GM23338 (cell line): ENCODE data around the gene CXXC5.

ENCODE experiments used
- CTCF ChIP-seq, 2 experiments: fragments of 200-600 bp in 1 of 2; sonication (generic) in 1 of 2; conservative IDR thresholded peaks; 2 replicates each; pipeline versions ENCODE4 v1.5.1 to v1.6.1; 2016 to 2017; ENCODE audit warnings: antibody characterized with exemption in 2 of 2, low read depth in 2 of 2, mild to moderate bottlenecking in 2 of 2, moderate library complexity in 1 of 2
- ETS1 ChIP-seq: IDR thresholded peaks from 2 replicates; pipeline ENCODE4 v1.6.1; 2016; ENCODE audit warnings: antibody characterized with exemption
- EZH2 ChIP-seq: fragments of 200-600 bp; sonication (generic); IDR thresholded peaks from one replicate; pipeline ENCODE4 v1.8.0; 2017; ENCODE audit warnings: antibody characterized with exemption, mild to moderate bottlenecking, low read depth; ENCODE audit not compliant: unreplicated experiment
- EZH2phosphoT487 ChIP-seq: fragments of 200-600 bp; sonication (generic); IDR thresholded peaks from one replicate; pipeline ENCODE4 v1.8.1; 2018; ENCODE audit warnings: antibody characterized with exemption; ENCODE audit not compliant: unreplicated experiment
- POLR2AphosphoS5 ChIP-seq: IDR thresholded peaks from 2 replicates; pipeline ENCODE4 v1.6.1; 2016; ENCODE audit warnings: antibody characterized with exemption, low read depth
- REST ChIP-seq: IDR thresholded peaks from one replicate; pipeline ENCODE4 v1.6.1; 2018; ENCODE audit warnings: antibody characterized with exemption; ENCODE audit not compliant: unreplicated experiment
- ZNF462 ChIP-seq: fragments of 250-450 bp; sonication (Bioruptor Pico); IDR thresholded peaks from 2 replicates; pipeline ENCODE4 v1.5.0; 2020; ENCODE audit warnings: mild to moderate bottlenecking, moderate library complexity

GRCh38 chr5:139646912-139647505 lies 1.1 kb upstream of the CXXC5 start:
- no peak for TF ChIP-seq CTCF (conservative IDR thresholded peaks at IDR 0.05; ENCODE audit: low read depth in 2 of 2)
- peak; percentile 27; the same call in 1 of the 2 replicates for TF ChIP-seq POLR2AphosphoS5
- no peak for TF ChIP-seq EZH2phosphoT487
- TF ChIP-seq EZH2 = no peak
- no peak for TF ChIP-seq REST
- no peak for TF ChIP-seq ETS1
- no peak for TF ChIP-seq ZNF462 (CRISPR knock-in tag)
